ENCODE data around the gene PNPLA8. TPM values are rescaled to one million over a fixed set of nuclear protein-coding genes. Genes with fewer than 3 reads are reported as not detected.

Gene PNPLA8
- total RNA-seq, 1 donor from 2014 or later, result 18.0 TPM

DNA sequence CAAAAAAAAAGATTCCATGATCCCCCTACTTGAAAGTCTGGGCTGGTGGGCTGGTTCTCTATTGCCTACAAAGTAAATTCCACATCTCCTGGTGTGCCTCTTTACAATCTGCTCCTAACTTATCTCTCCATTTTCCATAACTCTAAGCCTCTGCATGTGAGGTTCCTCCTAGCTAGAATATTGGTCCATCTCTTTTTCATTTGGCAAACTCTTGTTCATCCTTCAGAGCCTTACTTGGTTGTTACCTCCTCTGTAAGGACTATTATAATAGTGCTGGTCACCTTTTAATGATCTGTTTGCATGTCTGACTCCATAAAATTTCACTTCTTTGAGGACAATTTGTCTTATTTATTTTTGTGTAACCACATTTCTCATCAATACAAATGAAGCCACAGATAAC, 68.1 kb downstream of the PNPLA8 start:
- H3K27ac Mint-ChIP-seq, result no peak overlapping the region
- DNase-seq (ENCODE audit: low spot score in 2 of 2, unreplicated experiment in 2 of 2), result no peak
- TF ChIP-seq, protein P1, sequence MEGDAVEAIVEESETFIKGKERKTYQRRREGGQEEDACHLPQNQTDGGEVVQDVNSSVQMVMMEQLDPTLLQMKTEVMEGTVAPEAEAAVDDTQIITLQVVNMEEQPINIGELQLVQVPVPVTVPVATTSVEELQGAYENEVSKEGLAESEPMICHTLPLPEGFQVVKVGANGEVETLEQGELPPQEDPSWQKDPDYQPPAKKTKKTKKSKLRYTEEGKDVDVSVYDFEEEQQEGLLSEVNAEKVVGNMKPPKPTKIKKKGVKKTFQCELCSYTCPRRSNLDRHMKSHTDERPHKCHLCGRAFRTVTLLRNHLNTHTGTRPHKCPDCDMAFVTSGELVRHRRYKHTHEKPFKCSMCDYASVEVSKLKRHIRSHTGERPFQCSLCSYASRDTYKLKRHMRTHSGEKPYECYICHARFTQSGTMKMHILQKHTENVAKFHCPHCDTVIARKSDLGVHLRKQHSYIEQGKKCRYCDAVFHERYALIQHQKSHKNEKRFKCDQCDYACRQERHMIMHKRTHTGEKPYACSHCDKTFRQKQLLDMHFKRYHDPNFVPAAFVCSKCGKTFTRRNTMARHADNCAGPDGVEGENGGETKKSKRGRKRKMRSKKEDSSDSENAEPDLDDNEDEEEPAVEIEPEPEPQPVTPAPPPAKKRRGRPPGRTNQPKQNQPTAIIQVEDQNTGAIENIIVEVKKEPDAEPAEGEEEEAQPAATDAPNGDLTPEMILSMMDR (IDR thresholded peaks at IDR 0.05; ENCODE audit: unreplicated experiment), result no peak
- peaks cover 11% of the 10 kb centered on the region for H3K4me1 Mint-ChIP-seq
- H3K27me3 Mint-ChIP-seq (ENCODE audit: low read depth), result peaks cover 63% of the 10 kb centered on the region
- no peaks in the 10 kb centered on the region for H3K36me3 Mint-ChIP-seq
- peak overlapping the region; percentile 61 for H3K4me3 Mint-ChIP-seq
- no peaks in the 10 kb centered on the region for H3K9me3 Mint-ChIP-seq

DNA sequence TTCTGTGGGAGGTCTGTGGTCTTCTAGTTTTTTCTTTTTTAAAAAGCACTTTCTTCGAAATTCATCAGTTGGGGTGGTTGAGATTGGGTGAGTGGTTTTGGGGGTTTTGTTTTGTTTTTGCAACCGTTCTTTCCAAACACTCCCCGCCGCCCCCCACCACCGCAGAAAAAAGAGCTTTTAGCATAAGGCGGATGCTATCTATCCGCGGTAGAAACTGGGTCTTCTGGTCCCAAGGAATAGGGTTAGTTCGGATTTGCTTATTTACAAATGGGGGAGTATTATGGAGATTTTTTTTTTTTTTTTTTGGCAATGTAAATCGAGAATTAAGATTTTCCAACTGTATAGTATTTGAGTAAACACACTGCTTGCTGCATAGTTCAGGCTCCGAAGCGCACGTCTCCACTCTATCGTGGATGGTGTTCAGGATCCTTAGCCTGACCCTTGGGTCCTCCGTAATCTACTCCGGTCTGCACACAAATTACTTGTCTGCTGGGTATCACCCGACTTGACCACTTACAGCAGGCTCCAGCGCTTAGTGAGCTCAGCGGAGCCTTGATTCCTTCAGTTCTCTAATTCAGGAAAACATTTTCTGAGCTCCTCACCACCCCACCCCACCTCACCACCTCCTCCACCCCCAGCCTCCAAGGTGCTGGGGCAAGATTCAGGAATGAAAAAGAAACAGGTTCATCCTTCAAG, 68.9 kb downstream of the PNPLA8 start:
- no peak overlapping the region for H3K27ac Mint-ChIP-seq
- no peaks in the 10 kb centered on the region for H3K9me3 Mint-ChIP-seq
- no peaks in the 10 kb centered on the region for H3K36me3 Mint-ChIP-seq
- TF ChIP-seq, protein P1 (IDR thresholded peaks at IDR 0.05; ENCODE audit: unreplicated experiment), result no peak
- peaks cover 71% of the 10 kb centered on the region for H3K27me3 Mint-ChIP-seq (ENCODE audit: low read depth)
- H3K4me3 Mint-ChIP-seq, result peak overlapping the region; percentile 61
- DNase-seq (ENCODE audit: low spot score in 2 of 2, unreplicated experiment in 2 of 2), result no peak
- peaks cover 11% of the 10 kb centered on the region for H3K4me1 Mint-ChIP-seq

DNA sequence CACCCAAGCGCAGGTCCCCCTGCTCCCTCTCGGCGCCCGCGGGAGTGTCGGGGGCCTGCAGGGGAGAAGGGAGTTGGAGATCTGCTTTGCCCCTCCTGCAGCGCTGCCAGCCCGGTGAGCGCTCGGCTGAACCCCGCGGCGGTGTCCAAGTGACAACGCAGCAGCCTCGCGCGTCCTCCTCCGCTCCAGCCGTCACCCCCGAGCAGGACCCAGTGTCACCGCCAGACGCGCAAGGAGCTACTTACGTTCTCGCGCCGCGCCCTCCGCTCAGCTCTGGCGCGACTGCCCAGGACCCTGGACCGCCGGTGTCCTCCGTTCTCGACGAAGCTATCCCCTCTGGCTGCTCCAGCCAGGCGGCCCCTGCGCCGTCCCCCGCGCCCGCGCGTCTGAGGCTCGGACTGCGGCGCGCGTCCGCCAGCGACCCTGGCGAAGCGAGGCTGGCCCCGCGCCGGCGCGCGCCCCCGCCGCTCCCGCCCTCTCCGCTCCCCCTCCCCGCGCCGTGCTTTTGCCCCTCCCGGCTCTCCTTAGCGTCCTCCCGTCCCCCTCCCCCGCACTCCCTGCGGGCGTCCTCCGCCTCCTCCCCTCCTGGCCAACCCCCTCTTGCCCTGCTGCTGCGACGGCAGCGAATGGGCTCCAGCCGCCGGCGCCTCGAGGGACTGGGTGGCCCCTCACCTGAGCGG, 69.8 kb downstream of the PNPLA8 start, which contains the start of gene NRCAM:
TSS of gene NRCAM (minus strand) at position 439 of the 680 bp plus-strand sequence. CDS start 216,372 bp downstream, outside the sequence.
- H3K27me3 Mint-ChIP-seq (ENCODE audit: low read depth), result peaks cover 74% of the 10 kb centered on the region
- peak; percentile 60 to 75 for DNase-seq (ENCODE audit: low spot score in 2 of 2, unreplicated experiment in 2 of 2)
- no peaks in the 10 kb centered on the region for H3K9me3 Mint-ChIP-seq
- H3K4me1 Mint-ChIP-seq, result peaks cover 11% of the 10 kb centered on the region
- H3K36me3 Mint-ChIP-seq, result no peaks in the 10 kb centered on the region
- TF ChIP-seq, protein P1 (IDR thresholded peaks at IDR 0.05; ENCODE audit: unreplicated experiment), result no peak
- H3K4me3 Mint-ChIP-seq, result peak within 1 kb of the TSS; percentile 76
- no peak within 1 kb of the TSS for H3K27ac Mint-ChIP-seq

DNA sequence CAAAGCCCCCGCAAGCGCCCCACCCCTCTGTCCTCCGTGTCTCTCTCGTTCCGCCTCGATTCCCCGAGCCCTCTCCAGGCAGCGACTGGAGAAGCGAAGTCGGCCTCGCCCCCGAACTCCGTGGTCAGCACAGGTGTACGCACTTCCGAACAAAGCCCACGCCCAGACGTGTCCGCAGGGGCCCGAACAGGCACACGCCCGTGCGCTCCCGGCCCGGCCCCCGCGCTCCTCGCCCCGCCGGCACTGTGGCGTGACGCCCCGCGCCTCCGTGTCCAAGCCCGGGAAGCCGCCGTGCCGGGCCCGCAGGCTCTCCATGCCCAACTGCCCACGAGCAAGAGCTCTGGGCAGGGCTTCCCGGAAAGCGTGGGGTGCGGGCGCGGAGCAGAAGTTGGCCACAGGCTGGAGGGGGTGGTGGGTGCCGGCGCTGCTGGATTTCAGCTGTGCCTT, 70.4 kb downstream of the PNPLA8 start:
- H3K4me1 Mint-ChIP-seq, result peaks cover 11% of the 10 kb centered on the region
- H3K36me3 Mint-ChIP-seq, result no peaks in the 10 kb centered on the region
- no peak for DNase-seq (ENCODE audit: low spot score in 2 of 2, unreplicated experiment in 2 of 2)
- peaks cover 76% of the 10 kb centered on the region for H3K27me3 Mint-ChIP-seq (ENCODE audit: low read depth)
- no peak overlapping the region for H3K27ac Mint-ChIP-seq
- TF ChIP-seq, protein P1 (IDR thresholded peaks at IDR 0.05; ENCODE audit: unreplicated experiment), result no peak
- peak overlapping the region; percentile 76 for H3K4me3 Mint-ChIP-seq
- no peaks in the 10 kb centered on the region for H3K9me3 Mint-ChIP-seq

DNA sequence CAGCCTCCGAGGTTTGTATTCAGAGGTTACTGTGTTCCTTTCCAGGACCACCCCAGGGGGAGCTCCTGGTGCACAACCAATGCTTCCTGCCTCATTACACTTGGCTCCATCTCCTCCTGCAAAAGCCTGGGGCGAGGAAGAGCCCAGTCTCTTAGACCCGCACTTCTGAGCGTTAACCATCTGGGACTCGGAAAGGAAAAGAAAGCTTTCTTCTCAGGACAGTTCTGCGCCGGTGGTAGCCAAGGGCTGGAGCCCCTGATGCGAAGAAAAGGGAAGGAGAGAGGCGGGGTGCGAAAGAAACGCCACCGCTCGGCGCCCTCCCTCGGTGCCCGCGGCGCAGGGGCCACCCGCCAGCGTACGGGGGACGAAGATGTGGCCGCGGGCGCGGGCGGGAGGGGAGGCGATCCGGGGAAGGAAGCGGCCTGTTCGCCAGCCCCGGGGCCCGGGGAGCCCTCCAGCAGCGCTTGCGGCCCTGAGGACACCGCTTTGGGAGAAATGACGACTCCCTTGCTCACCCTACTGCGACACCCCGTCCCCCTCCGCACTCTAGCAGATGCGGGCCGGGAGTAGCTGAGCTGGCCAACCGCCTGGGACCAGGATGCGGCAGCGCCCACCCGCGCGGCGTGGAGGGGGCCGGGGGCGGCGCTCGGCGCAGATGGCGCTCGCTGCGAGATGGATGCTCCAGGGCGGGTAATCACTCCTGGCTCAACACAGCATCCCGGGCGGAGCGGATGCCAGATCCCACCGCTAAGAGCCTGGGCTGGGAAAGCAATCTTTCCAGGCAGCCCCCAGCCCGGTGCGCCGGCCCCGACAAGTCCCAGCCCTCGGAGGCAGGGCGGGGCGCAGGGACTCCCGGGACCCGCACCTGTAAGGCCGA, 71.0 kb downstream of the PNPLA8 start:
- Mint-ChIP-seq H3K36me3 (no peaks in the 10 kb centered on the region), H3K9me3 (no peaks in the 10 kb centered on the region), H3K27me3 (ENCODE audit: low read depth) (peaks cover 76% of the 10 kb centered on the region), H3K4me3 (peak overlapping the region; percentile 80), H3K27ac (no peak overlapping the region), H3K4me1 (peaks cover 11% of the 10 kb centered on the region)
- DNase-seq (ENCODE audit: low spot score in 2 of 2, unreplicated experiment in 2 of 2), result peak in 1 of 2 experiments; percentile 43
- TF ChIP-seq, protein P1 (IDR thresholded peaks at IDR 0.05; ENCODE audit: unreplicated experiment), result no peak
